SK-N-SH treated with all-trans-retinoic acid at 6 μM for 48 hours (cell line): Measurements from ENCODE around the gene SYNE3.

ENCODE experiments used
- ATAC-seq: fragments of 200-7000 bp; cut with Tn5 transposase; 3 replicates; pipeline ENCODE4 v1.9.1; 2020; ENCODE audit warnings: mild to moderate bottlenecking, moderate library complexity
- ARNTL ChIP-seq: fragments of 450-650 bp; formaldehyde crosslinking; IDR thresholded peaks from 2 replicates; pipeline ENCODE4 v1.5.0; 2020; ENCODE audit warnings: low read depth, mild to moderate bottlenecking, moderate library complexity, borderline replicate concordance
- BACH2 ChIP-seq: fragments of 250-450 bp; sonication (Bioruptor Pico); IDR thresholded peaks from 2 replicates; pipeline ENCODE4 v1.9.0; 2021; ENCODE audit warnings: mild to moderate bottlenecking, borderline replicate concordance
- CREB5 ChIP-seq: fragments of 250-450 bp; sonication (Bioruptor Pico); IDR thresholded peaks from 2 replicates; pipeline ENCODE4 v1.5.1; 2020; ENCODE audit warnings: low read depth, mild to moderate bottlenecking, moderate library complexity
- CSDC2 ChIP-seq: fragments of 250-450 bp; sonication (Bioruptor Pico); IDR thresholded peaks from 2 replicates; pipeline ENCODE4 v1.5.0; 2020; ENCODE audit warnings: mild to moderate bottlenecking, moderate library complexity
- ESRRG ChIP-seq: fragments of 250-450 bp; sonication (Bioruptor Pico); IDR thresholded peaks from 2 replicates; pipeline ENCODE4 v1.6.1; 2021; ENCODE audit warnings: mild to moderate bottlenecking
- GLIS3 ChIP-seq: fragments of 250-450 bp; sonication (Bioruptor Pico); IDR thresholded peaks from 2 replicates; pipeline ENCODE4 v1.5.0; 2020; ENCODE audit warnings: mild to moderate bottlenecking, moderate library complexity
- ISL1 ChIP-seq: fragments of 250-450 bp; sonication (Bioruptor Pico); IDR thresholded peaks from 2 replicates; pipeline ENCODE4 v2.1.2; 2022; ENCODE audit warnings: mild to moderate bottlenecking, moderate library complexity
- OSR1 ChIP-seq: fragments of 250-450 bp; sonication (Bioruptor Pico); IDR thresholded peaks from 2 replicates; pipeline ENCODE4 v1.8.0; 2022; ENCODE audit warnings: moderate library complexity, mild to moderate bottlenecking, inconsistent platforms
- PATZ1 ChIP-seq: fragments of 250-450 bp; sonication (Bioruptor Pico); IDR thresholded peaks from 2 replicates; pipeline ENCODE4 v1.8.0; 2020; ENCODE audit warnings: mild to moderate bottlenecking, moderate library complexity, borderline replicate concordance
- POU6F1 ChIP-seq: fragments of 250-450 bp; sonication (Bioruptor Pico); IDR thresholded peaks from 2 replicates; pipeline ENCODE4 v1.8.0; 2021; ENCODE audit warnings: low read depth, mild to moderate bottlenecking, moderate library complexity, borderline replicate concordance
- PPARA ChIP-seq: fragments of 250-450 bp; sonication (Bioruptor Pico); IDR thresholded peaks from 2 replicates; pipeline ENCODE4 v1.5.0; 2020; ENCODE audit warnings: mild to moderate bottlenecking, borderline replicate concordance
- TCF4 ChIP-seq: fragments of 250-450 bp; sonication (Bioruptor Pico); IDR thresholded peaks from 2 replicates; pipeline ENCODE4 v1.8.0; 2021; ENCODE audit warnings: mild to moderate bottlenecking, moderate library complexity, borderline replicate concordance
- TSHZ2 ChIP-seq: fragments of 250-450 bp; sonication (Bioruptor Pico); IDR thresholded peaks from 2 replicates; pipeline ENCODE4 v1.5.0; 2020; ENCODE audit warnings: mild to moderate bottlenecking, moderate library complexity
- ZC3H10 ChIP-seq: fragments of 250-450 bp; sonication (Bioruptor Pico); IDR thresholded peaks from 2 replicates; pipeline ENCODE4 v1.5.1; 2021; ENCODE audit warnings: mild to moderate bottlenecking, moderate library complexity
- ZFP3 ChIP-seq: fragments of 250-450 bp; sonication (Bioruptor Pico); IDR thresholded peaks from 2 replicates; pipeline ENCODE4 v1.5.0; 2020; ENCODE audit warnings: mild to moderate bottlenecking, moderate library complexity
- ZFP30 ChIP-seq: fragments of 450-650 bp; formaldehyde crosslinking; IDR thresholded peaks from 2 replicates; pipeline ENCODE4 v1.5.0; 2022; ENCODE audit warnings: mild to moderate bottlenecking, moderate library complexity
- ZNF565 ChIP-seq: fragments of 450-650 bp; formaldehyde crosslinking; conservative IDR thresholded peaks from 2 replicates; pipeline ENCODE4 v1.5.0; 2020; ENCODE audit warnings: low read depth, mild to moderate bottlenecking, moderate library complexity
- ZNF70 ChIP-seq: fragments of 450-650 bp; formaldehyde crosslinking; IDR thresholded peaks from 2 replicates; pipeline ENCODE4 v1.5.0; 2020; ENCODE audit warnings: mild to moderate bottlenecking, moderate library complexity
- ZNF8 ChIP-seq: fragments of 450-650 bp; formaldehyde crosslinking; IDR thresholded peaks from 2 replicates; pipeline ENCODE4 v1.5.0; 2020; ENCODE audit warnings: mild to moderate bottlenecking, moderate library complexity

SYNE3 gene

GRCh38 chr14:95490138-95490509 lies 26.3 kb downstream of the SYNE3 start:
- no peak for ATAC-seq
- TF ChIP-seq ZFP30 (no peak), ESRRG (CRISPR knock-in tag) (no peak), ZFP3 (CRISPR knock-in tag) (no peak), TCF4 (CRISPR knock-in tag) (no peak), ZC3H10 (CRISPR knock-in tag) (no peak), ZNF565 (no peak), TSHZ2 (CRISPR knock-in tag) (no peak), POU6F1 (no peak), ZNF70 (CRISPR knock-in tag) (no peak), CREB5 (CRISPR knock-in tag) (no peak), GLIS3 (no peak), OSR1 (CRISPR knock-in tag) (no peak)

- no peak for ATAC-seq
- TF ChIP-seq ZNF565 (no peak), GLIS3 (no peak), ISL1 (CRISPR knock-in tag) (no peak), POU6F1 (no peak), BACH2 (no peak), ZNF8 (no peak), ZFP3 (CRISPR knock-in tag) (no peak), ZNF70 (CRISPR knock-in tag) (no peak), ARNTL (CRISPR knock-in tag) (no peak), CREB5 (CRISPR knock-in tag) (no peak), CSDC2 (no peak), ESRRG (CRISPR knock-in tag) (no peak), TSHZ2 (CRISPR knock-in tag) (no peak), PPARA (CRISPR knock-in tag) (no peak), ZFP30 (no peak), PATZ1 (no peak), OSR1 (CRISPR knock-in tag) (no peak), TCF4 (CRISPR knock-in tag) (no peak)
Measured at GRCh38 chr14:95489214-95490137, 27.0 kb downstream of the SYNE3 start.
